AG09319 (cell line): ENCODE results near the gene AIP.

Experiments
- DNase-seq: peaks from one replicate; pipeline ENCODE4 v3.0.0-alpha.2; 2010; ENCODE audit warnings: low read depth; ENCODE audit errors: extremely low read depth
- TF ChIP-seq, protein P1 (sequence below): IDR thresholded peaks from 2 replicates; pipeline ENCODE4 v1.5.1; 2011; ENCODE audit warnings: low read depth, mild to moderate bottlenecking, inconsistent platforms, low read length, moderate library complexity

Gene AIP

DNA sequence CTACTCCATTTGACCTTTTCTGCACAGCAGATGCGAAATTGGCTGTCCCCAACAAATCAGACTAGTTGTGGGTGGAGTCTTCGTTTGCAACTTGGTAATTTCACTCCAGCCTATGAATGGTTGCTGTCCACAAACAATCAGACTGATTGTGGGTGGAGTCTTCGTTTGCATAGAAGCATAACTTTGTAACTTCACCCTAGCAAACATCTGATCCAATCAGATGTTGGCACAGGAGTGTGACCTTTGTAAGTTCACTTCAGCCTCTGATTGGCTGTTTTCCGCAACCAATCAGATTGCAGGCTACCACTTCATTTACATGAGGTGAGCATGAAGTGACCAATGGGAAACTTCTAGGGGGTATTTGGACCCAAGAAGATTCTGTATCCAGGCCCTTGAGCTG lies 56.7 kb downstream of the AIP start:
- no peak for DNase-seq
- TF ChIP-seq, protein P1, sequence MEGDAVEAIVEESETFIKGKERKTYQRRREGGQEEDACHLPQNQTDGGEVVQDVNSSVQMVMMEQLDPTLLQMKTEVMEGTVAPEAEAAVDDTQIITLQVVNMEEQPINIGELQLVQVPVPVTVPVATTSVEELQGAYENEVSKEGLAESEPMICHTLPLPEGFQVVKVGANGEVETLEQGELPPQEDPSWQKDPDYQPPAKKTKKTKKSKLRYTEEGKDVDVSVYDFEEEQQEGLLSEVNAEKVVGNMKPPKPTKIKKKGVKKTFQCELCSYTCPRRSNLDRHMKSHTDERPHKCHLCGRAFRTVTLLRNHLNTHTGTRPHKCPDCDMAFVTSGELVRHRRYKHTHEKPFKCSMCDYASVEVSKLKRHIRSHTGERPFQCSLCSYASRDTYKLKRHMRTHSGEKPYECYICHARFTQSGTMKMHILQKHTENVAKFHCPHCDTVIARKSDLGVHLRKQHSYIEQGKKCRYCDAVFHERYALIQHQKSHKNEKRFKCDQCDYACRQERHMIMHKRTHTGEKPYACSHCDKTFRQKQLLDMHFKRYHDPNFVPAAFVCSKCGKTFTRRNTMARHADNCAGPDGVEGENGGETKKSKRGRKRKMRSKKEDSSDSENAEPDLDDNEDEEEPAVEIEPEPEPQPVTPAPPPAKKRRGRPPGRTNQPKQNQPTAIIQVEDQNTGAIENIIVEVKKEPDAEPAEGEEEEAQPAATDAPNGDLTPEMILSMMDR: no peak
